Stimulated activated CD8-positive, alpha-beta memory T cell treated with anti-CD3 and anti-CD28 coated beads, Interleukin-15, amount 100 ng/mL, for 24 hours (primary cell): ENCODE results near the gene ASTN2.
"Not testable (repeated sequence)": the region's sequence is repeated elsewhere in the genome, so short reads cannot be mapped to it uniquely, and the experiment has no call there.

Experiments used
- DNase-seq: peaks from one replicate; pipeline ENCODE4 v3.0.0-alpha.2; 2020; ENCODE audit warnings: low read depth

ASTN2 gene

DNA sequence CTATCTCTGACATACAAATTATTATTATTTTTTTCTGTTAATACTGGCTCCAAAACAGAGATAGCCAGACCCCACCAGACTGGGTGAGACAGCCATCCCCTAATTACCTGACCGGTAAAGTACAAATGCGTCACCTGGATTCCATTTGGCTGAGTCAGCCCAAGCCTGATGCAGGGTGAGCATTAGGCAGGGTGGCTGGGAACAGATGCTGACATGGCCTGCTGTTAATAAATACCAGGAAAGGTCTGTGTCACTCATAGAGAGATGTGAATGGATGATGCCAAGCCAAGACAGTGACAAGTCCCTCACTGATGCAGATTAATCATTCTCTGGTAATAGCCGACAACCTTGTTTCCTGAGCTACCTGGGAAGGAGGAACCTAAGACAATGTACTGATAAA is 544.3 kb downstream of the ASTN2 start:
- DNase-seq: no peak

DNA sequence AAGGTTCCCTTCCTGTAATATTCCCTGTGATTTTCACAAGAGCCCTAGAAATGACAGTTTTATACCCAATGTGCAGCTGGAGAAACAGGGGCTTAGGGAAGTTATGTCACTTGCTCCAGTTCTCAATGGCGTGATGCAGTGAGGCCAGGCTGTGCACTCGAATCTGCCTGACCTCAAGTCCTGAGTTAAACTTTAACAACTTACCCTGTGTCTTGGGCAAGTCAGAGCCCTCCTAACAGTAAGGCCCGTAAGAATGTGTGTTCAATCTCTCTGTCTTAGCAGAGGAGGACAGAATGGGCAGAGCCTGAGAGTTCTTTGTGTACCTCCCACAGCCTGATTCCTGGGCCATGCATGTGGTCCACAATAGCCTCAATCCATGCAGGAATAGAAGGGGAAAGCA is 546.7 kb downstream of the ASTN2 start:
- DNase-seq: no peak

DNA sequence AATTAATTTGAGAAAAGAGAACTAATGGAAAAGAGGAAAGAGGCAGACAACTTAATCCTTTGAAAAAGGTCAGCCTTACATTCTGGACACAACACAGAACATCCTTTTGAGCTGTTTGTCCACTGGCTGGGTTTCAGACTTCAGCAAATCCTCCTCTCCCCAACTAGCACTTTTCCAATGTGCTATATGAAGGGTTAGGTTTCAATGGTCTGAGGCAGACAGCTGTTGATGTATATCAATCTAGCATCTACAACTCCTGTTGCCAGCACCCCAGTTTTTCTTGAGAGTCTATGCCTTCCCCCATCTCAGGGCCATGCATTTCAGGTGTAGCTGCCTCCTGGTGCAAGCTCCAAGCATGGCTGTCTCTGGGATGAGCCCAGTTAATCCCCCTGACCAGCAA is 553.5 kb downstream of the ASTN2 start:
- no peak for DNase-seq

DNA sequence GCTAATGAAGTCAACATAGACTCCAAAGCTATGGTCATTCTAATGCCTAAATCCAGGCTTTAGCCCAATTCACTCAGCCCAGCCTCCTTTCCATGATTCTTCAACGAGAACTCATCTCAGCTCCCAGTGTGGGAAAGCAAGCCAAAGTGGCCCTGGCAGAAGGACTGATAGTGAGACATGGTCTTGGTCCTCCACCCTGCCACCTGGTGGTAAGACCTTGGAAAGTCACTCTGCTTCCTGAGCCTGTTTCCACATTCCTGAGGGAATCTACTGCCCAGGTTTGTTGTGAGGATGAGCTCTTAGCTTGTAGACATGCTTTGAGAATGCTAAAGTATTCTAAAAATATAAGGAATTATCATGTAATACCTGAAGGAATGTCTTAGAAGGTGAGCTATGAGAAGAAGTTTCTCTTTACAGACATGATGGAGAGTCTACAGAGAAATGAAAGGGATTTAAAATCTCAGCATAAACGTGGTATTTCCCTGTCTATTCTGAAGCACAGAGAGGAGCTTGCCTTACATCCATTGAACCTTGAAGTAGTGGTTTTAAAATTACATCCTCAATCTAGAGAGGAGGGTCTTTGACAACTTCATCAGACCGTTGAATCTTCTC is 554.2 kb downstream of the ASTN2 start:
- DNase-seq: no peak

GRCh38 chr9:116859763-116860162 is 555.1 kb downstream of the ASTN2 start:
- no peak for DNase-seq

- no peak for DNase-seq
These were observed 557.5 kb downstream of the ASTN2 start for GRCh38 chr9:116857321-116857720.

DNA sequence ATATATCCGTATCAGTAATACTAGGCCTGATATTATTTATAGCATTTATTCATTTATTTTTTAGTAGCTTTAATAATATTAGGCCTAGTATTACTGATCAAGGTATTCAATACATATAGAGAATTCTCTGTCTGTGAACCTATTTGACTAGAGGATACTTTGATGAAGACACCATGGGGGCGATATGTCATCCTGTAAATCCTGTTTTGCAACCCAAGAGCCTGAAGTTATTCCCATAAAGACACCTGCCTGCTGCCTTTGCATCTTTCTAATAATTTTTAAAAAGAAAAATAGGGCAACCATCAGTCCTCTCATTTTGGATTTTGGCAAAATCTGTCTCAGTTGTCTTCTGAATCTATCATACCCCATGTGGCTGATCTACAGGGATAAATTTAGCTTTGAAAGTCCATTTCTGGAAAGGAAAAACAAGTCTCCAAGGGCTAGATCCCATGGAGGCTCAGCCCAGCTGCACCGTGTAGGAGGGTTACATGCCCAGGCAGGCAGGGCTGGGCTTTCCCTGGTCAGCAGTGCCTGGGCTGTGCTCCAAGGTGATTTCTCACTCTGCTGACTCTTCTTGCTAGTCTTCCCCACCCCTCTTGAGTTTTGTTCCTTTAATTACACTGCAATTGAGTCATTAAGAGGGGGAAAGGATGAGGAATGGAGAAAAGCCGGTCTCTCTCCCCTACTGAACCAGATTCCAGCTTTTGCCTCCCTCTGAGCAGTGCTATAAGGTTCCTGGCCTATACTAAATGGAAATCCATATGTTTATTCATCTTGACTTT is 558.8 kb downstream of the ASTN2 start:
- no peak for DNase-seq

DNA sequence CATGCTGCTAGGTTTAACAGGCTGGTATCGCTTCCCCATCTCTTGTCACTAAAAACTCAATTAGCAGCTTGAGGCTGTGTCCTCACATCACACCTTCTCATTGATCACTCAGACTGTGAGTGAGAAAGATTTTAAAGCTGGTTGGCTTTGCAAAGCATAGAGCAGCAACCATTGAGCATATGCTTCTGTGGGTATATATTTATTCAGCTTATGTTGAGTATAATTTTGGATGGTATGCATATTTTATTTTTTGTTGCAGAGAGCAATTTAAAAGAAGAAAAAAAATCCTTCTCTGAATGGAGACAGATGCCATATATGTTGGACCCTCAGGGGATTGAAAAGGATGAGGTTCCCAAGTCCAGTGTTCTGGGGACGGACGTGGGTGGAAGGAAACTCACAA is 565.1 kb downstream of the ASTN2 start:
- DNase-seq: no peak

DNA sequence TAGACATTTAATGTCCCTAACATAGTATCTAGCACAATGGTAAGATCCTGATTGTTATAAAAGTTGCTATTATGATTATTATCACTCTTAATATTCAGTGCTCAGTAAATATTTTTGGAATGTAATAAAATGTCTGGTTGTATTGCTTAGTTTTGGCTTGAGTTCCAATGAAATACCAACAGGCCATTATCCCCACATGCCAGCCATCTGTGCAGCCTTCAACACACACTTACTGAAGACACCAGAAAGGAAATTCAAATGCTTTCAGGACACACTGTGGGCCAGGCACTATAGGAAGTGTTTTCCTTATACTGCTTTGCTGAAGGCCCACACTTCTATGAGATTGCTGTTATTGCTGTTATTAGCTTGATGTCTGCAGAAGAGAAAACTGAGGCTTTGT is 570.2 kb downstream of the ASTN2 start:
- no peak for DNase-seq

GRCh38 chr9:116843863-116844620 is 570.8 kb downstream of the ASTN2 start:
- no peak for DNase-seq

- no peak for DNase-seq
These were observed 572.2 kb downstream of the ASTN2 start for GRCh38 chr9:116842658-116843057.

DNA sequence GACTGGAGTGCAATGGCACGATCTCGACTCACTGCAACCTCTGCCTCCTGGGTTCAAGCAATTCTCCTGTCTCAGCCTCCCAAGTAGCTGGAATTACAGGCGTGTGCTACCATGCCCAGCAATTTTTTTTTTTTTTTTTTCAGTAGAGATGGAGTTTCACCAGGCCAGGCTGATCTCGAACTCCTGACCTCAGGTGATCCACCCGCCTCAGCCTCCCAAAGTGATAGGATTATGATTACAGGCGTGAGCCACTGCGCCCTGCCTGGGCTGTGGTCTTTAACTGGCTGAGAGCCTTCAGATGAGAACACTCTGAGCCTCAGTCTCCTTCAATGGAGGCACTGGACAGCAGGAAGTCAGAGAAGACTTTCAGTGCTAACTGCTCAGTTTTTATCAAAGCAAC is 576.4 kb downstream of the ASTN2 start:
- DNase-seq: not testable (repeated sequence)

GRCh38 chr9:116837018-116837989 is 577.6 kb downstream of the ASTN2 start:
- no peak for DNase-seq

DNA sequence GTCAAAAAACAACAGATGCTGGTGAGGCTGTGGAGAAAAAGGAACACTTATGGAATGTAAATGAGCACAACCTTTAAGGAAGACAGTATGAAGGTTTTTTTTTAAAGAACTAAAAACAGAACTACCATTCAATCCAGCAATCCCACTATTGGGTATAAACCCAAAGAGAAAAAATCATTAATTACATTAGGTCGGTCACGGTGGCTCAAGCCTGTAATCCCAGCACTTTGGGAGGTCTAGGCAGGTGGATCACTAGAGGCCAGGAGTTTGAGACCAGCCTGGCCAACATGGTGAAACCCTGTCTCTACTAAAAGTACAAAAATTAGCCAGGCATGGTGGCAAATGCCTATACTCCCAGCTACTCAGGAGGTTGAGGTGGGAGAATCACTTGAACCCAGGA is 584.5 kb downstream of the ASTN2 start:
- DNase-seq: not testable (repeated sequence)

GRCh38 chr9:116821633-116822229 is 593.1 kb downstream of the ASTN2 start:
- no peak for DNase-seq

DNA sequence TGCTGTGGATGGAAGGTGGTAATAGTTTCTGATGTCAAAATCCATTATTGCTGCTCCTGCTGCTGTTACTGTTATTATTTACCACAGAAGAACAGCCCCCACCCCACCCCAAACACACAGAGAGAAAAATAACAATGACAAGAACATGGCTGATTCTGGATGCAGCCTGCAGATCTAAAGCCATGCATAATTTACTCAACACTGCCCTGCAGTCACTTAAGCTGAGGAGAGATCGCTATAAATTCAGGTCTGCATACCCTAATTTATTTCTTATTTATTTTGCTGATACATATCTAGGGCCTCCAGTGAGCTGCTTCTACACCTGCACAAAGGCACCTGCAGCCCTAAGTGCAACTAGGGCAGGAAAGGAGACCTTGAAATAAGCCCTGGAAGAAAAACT is 595.7 kb downstream of the ASTN2 start:
- DNase-seq: no peak

DNA sequence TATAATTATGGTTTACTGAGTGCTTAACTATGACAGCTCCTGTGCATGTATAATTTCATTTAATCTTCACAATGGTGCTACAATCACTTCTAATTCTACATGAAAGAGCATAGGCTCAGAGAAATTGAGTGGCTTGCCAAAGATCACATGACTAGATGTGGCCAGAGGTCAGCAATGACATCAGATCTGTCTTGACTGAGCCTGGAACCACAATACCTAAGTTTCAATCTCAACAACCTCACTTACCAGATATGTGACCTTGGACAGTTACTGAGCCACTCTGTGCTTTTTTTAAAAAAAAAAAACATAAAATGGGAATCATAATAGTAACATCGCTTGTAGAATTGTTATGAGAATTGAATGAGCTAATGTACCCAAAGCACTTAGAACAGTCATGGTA is 597.1 kb downstream of the ASTN2 start:
- DNase-seq: no peak

DNA sequence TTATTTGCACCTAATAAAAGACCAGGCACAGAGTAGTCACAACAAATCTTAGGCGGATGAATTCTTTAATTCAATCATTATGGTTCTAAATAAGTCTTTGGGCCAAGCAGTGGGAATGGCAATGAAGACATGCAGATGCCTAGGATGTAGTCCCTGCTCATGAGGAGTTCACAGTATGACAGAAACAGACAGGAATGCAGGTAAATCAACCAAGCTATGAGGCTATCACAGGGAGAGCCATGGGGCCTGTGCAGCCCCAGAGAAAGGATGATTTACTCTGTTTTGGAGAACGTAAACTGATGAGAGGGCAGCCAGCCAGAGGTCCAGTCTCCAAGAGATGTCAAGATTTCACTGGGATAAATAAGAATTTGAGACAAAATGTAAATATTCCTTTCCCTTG is 598.4 kb downstream of the ASTN2 start:
- DNase-seq: no peak

DNA sequence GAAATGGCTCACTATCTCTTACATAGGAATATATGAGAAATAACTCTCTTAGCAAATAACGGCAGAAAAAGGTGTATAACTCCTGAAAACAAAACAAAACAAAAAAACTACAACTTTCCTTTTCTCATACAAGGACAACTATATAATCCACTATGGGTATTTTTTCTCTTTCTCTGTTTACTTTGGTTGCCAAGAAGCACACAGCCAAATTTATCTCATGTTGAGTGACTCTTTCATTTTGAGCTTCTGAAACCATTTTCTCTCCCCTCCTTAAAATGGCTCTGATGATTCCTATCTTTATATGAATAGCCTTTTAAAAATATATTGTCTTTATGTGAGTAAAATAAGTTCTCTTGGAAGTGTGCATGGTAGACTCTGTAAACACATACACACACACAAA is 599.0 kb downstream of the ASTN2 start:
- no peak for DNase-seq

DNA sequence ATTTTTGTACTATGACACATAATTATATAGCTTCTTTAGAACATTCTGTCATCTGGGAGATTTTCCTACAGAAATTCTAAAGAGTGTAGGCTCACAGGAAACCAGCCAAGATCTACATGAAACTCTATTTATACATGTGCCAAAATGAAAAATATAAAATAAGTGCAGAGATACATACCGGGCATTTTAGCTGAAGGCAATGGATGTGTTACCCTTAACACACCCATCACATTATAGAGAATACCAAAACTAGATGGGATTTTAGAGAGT is 601.9 kb downstream of the ASTN2 start:
- no peak for DNase-seq

DNA sequence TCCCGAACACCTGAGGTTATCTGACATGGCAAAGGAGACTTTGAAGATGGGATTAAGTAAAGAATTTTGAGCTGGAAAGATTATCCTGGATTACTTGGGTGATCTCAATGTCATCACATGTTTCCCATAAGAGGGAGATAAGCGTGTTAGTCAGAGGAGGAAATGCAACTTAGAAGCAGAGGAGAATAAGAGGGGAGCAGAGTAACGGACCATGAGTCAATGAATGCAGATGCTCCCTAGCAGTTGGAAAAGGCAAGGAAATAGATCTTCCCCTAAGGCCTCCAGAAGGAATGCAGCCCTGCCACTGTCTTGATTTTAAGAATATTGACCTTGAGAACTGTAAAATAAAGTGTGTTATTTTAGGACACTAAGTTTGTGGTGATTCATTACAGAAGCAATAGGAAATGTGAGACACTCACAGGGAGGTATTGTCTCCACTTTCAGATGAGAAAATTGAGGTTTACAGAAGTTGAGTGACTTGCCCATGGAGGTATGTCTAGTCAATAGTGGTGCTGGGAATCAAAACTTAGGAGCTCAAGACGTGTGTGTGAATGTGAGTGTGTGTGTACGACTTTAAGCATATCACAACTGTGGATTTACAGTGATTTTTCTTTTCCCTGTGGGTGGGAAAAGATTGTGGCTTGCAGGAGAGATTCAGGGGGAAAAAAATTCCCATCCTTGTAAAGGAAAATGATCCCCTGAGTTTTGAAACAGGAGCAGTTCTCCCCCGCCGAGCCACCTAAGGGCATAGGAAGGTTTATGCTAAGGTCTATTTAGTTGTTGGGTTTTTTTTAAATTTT is 602.4 kb downstream of the ASTN2 start:
- no peak for DNase-seq
